ENCODE measurements around the gene ENPP5.
"Not testable (repeated sequence)": the region's sequence is repeated elsewhere in the genome, so short reads cannot be mapped to it uniquely, and the experiment has no call there.

Gene ENPP5

GRCh38 chr6:46134216-46134615 is 36.6 kb downstream of the ENPP5 start:
- H3K9ac ChIP-seq (ENCODE audit: low read depth, low read length): no peak overlapping the region
- no peaks in the 10 kb centered on the region for H3K9me3 ChIP-seq (ENCODE audit: control insufficient read depth, insufficient read depth, low read length)
- peaks cover 3% of the 10 kb centered on the region; the same call in 1 of the 2 replicates for H3K4me1 ChIP-seq (ENCODE audit: control insufficient read depth, insufficient read depth, low read length)
- no peak overlapping the region for H3K27ac ChIP-seq (ENCODE audit: low read depth, low read length)
- H3K4me3 ChIP-seq (ENCODE audit: low read depth, low read length): no peak overlapping the region
- peaks cover 6% of the 10 kb centered on the region; the same call in 1 of the 2 replicates for H3K27me3 ChIP-seq (ENCODE audit: control insufficient read depth, insufficient read depth, low read length)
- H3K36me3 ChIP-seq (ENCODE audit: control insufficient read depth, insufficient read depth, low read length): no peaks in the 10 kb centered on the region

DNA sequence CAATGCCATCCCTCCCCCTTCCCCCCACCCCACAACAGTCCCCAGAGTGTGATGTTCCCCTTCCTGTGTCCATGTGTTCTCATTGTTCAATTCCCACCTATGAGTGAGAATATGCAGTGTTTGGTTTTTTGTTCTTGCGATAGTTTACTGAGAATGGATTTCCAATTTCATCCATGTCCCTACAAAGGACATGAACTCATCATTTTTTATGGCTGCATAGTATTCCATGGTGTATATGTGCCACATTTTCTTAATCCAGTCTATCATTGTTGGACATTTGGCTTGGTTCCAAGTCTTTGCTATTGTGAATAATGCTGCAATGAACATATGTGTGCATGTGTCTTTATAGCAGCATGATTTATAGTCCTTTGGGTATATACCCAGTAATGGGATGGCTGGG is 39.5 kb downstream of the ENPP5 start:
- not testable (repeated sequence) for H3K9ac ChIP-seq (ENCODE audit: low read depth, low read length); H3K4me1 ChIP-seq (ENCODE audit: control insufficient read depth, insufficient read depth, low read length); H3K36me3 ChIP-seq (ENCODE audit: control insufficient read depth, insufficient read depth, low read length); H3K27ac ChIP-seq (ENCODE audit: low read depth, low read length); H3K9me3 ChIP-seq (ENCODE audit: control insufficient read depth, insufficient read depth, low read length); H3K4me3 ChIP-seq (ENCODE audit: low read depth, low read length)
- peaks cover 13% of the 10 kb centered on the region for H3K27me3 ChIP-seq (ENCODE audit: control insufficient read depth, insufficient read depth, low read length)

GRCh38 chr6:46130666-46131065 is 40.1 kb downstream of the ENPP5 start:
- Histone ChIP-seq H3K27ac (ENCODE audit: low read depth, low read length) (no peak overlapping the region), H3K9me3 (ENCODE audit: control insufficient read depth, insufficient read depth, low read length) (no peaks in the 10 kb centered on the region), H3K4me3 (ENCODE audit: low read depth, low read length) (peak overlapping the region; percentile 100), H3K36me3 (ENCODE audit: control insufficient read depth, insufficient read depth, low read length) (no peaks in the 10 kb centered on the region), H3K27me3 (ENCODE audit: control insufficient read depth, insufficient read depth, low read length) (peaks cover 13% of the 10 kb centered on the region), H3K4me1 (ENCODE audit: control insufficient read depth, insufficient read depth, low read length) (peaks cover 3% of the 10 kb centered on the region; the same call in 1 of the 2 replicates), H3K9ac (ENCODE audit: low read depth, low read length) (no peak overlapping the region)

DNA sequence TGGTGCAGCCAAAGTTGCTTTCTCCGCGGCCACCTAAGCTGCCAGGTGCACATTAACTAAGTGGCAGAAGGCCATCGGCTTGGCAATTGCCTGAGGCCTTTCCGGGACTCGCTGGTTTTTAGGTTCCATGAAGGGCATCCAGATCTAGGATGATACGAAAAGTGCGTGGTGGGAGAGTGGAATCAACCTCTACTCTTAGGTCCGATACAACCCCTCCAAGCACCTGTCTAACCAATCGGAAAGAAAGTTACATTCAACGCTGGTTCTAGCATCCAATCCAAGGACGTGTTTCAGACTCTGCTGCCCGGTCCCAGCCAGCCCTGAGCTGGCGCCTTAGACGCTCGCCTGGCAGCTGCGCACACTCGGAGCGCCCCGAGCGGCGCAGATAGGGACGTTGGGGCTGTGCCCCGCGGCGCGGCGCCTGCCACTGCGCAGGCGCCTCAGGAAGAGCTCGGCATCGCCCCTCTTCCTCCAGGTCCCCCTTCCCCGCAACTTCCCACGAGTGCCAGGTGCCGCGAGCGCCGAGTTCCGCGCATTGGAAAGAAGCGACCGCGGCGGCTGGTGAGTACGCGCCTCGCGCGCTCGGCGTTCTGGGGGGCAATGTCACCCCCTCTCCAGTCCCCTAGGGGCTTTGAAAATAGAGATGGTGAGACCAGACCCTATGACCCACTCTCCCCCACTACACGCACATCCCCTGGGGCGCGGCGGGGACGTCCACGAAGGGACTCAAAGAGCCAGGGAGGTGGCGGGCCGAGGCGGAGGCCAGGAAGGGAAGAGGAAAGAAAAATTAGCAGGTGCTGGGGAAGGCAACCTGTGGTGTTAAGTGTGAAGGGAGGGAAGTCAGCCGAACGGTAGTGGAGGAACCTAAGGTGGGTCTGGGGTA is 40.9 kb downstream of the ENPP5 start, which contains the start of gene ENPP4:
Gene ENPP4, plus strand, starts transcription at position 361 of the 883 bp plus-strand sequence. CDS start 9,595 bp downstream, outside the sequence.
- Histone ChIP-seq H3K9me3 (ENCODE audit: control insufficient read depth, insufficient read depth, low read length) (no peaks in the 10 kb centered on the region), H3K9ac (ENCODE audit: low read depth, low read length) (peak within 1 kb of the TSS; percentile 65), H3K27ac (ENCODE audit: low read depth, low read length) (no peak within 1 kb of the TSS), H3K4me3 (ENCODE audit: low read depth, low read length) (peak within 1 kb of the TSS; percentile 100), H3K36me3 (ENCODE audit: control insufficient read depth, insufficient read depth, low read length) (no peaks in the 10 kb centered on the region), H3K27me3 (ENCODE audit: control insufficient read depth, insufficient read depth, low read length) (peaks cover 13% of the 10 kb centered on the region), H3K4me1 (ENCODE audit: control insufficient read depth, insufficient read depth, low read length) (0 out of 2 replicates have a peak, but pooled peaks cover 3% of the 10 kb centered on the region)

DNA sequence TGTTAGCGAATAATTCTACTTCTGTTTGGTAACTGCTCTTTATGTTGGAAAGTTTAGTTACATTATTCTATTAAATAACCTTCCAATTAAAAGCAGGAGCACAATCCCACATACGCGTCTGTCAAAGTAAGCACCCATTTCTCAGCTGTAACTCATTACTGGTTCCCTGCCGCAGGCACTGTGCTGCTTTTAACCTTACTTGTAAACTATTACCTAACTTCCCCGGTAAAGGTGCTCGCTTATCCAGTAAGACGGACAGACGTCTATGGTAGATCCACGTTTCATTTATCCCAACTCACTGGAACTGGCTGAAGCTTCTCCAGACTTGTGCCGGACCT is 41.5 kb downstream of the ENPP5 start:
- Histone ChIP-seq H3K27ac (ENCODE audit: low read depth, low read length) (no peak overlapping the region), H3K27me3 (ENCODE audit: control insufficient read depth, insufficient read depth, low read length) (peaks cover 13% of the 10 kb centered on the region), H3K9me3 (ENCODE audit: control insufficient read depth, insufficient read depth, low read length) (no peaks in the 10 kb centered on the region), H3K4me1 (ENCODE audit: control insufficient read depth, insufficient read depth, low read length) (0 out of 2 replicates have a peak, but pooled peaks cover 3% of the 10 kb centered on the region), H3K9ac (ENCODE audit: low read depth, low read length) (peak overlapping the region; percentile 65), H3K36me3 (ENCODE audit: control insufficient read depth, insufficient read depth, low read length) (no peaks in the 10 kb centered on the region), H3K4me3 (ENCODE audit: low read depth, low read length) (peak overlapping the region; percentile 100)

GRCh38 chr6:46128476-46128875 is 42.3 kb downstream of the ENPP5 start:
- Histone ChIP-seq H3K9me3 (ENCODE audit: control insufficient read depth, insufficient read depth, low read length) (no peaks in the 10 kb centered on the region), H3K27ac (ENCODE audit: low read depth, low read length) (no peak overlapping the region), H3K36me3 (ENCODE audit: control insufficient read depth, insufficient read depth, low read length) (no peaks in the 10 kb centered on the region), H3K27me3 (ENCODE audit: control insufficient read depth, insufficient read depth, low read length) (peaks cover 13% of the 10 kb centered on the region), H3K4me1 (ENCODE audit: control insufficient read depth, insufficient read depth, low read length) (0 out of 2 replicates have a peak, but pooled peaks cover 3% of the 10 kb centered on the region), H3K4me3 (ENCODE audit: low read depth, low read length) (no peak overlapping the region), H3K9ac (ENCODE audit: low read depth, low read length) (no peak overlapping the region)

- not testable (repeated sequence) for H3K27ac ChIP-seq (ENCODE audit: low read depth, low read length); H3K4me3 ChIP-seq (ENCODE audit: low read depth, low read length); H3K9ac ChIP-seq (ENCODE audit: low read depth, low read length); H3K27me3 ChIP-seq (ENCODE audit: control insufficient read depth, insufficient read depth, low read length); H3K36me3 ChIP-seq (ENCODE audit: control insufficient read depth, insufficient read depth, low read length); H3K9me3 ChIP-seq (ENCODE audit: control insufficient read depth, insufficient read depth, low read length); H3K4me1 ChIP-seq (ENCODE audit: control insufficient read depth, insufficient read depth, low read length)
Measured at GRCh38 chr6:46119679-46120078, 51.1 kb downstream of the ENPP5 start.

- H3K27ac ChIP-seq (ENCODE audit: low read depth, low read length): no peak overlapping the region
- H3K4me1 ChIP-seq (ENCODE audit: control insufficient read depth, insufficient read depth, low read length): no peaks in the 10 kb centered on the region
- peaks cover 3% of the 10 kb centered on the region for H3K9me3 ChIP-seq (ENCODE audit: control insufficient read depth, insufficient read depth, low read length)
- no peaks in the 10 kb centered on the region for H3K36me3 ChIP-seq (ENCODE audit: control insufficient read depth, insufficient read depth, low read length)
- no peak overlapping the region for H3K9ac ChIP-seq (ENCODE audit: low read depth, low read length)
- H3K4me3 ChIP-seq (ENCODE audit: low read depth, low read length): no peak overlapping the region
- no peaks in the 10 kb centered on the region for H3K27me3 ChIP-seq (ENCODE audit: control insufficient read depth, insufficient read depth, low read length)
Measured at GRCh38 chr6:46118836-46119235, 51.9 kb downstream of the ENPP5 start.

GRCh38 chr6:46118157-46118556 is 52.6 kb downstream of the ENPP5 start:
- H3K27ac ChIP-seq (ENCODE audit: low read depth, low read length): no peak overlapping the region
- no peaks in the 10 kb centered on the region for H3K27me3 ChIP-seq (ENCODE audit: control insufficient read depth, insufficient read depth, low read length)
- H3K4me3 ChIP-seq (ENCODE audit: low read depth, low read length): no peak overlapping the region
- H3K9ac ChIP-seq (ENCODE audit: low read depth, low read length): no peak overlapping the region
- H3K9me3 ChIP-seq (ENCODE audit: control insufficient read depth, insufficient read depth, low read length): peaks cover 3% of the 10 kb centered on the region
- no peaks in the 10 kb centered on the region for H3K36me3 ChIP-seq (ENCODE audit: control insufficient read depth, insufficient read depth, low read length)
- peaks cover 1% of the 10 kb centered on the region; the same call in 1 of the 2 replicates for H3K4me1 ChIP-seq (ENCODE audit: control insufficient read depth, insufficient read depth, low read length)

DNA sequence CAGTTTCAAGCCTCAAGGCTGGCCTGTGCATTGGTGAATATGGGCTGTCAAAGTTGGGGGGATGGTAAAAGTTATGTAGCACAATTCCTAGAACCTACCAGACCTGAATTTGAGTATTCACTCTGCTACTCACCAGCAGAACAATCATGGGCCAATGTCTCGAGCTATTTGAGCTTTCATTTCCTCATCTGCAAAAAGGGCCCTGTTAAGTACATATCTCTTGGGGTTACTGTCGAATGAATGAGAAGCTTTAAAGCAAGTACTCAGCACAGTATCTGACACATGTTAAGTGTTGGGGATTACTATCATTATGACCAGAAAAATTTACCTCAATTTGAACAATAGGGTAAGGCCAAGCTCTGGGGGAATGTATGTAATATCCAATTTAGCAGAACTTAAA is 54.5 kb downstream of the ENPP5 start:
- H3K9me3 ChIP-seq (ENCODE audit: control insufficient read depth, insufficient read depth, low read length): peaks cover 3% of the 10 kb centered on the region
- H3K9ac ChIP-seq (ENCODE audit: low read depth, low read length): no peak overlapping the region
- H3K4me1 ChIP-seq (ENCODE audit: control insufficient read depth, insufficient read depth, low read length): peaks cover 4% of the 10 kb centered on the region; the same call in 1 of the 2 replicates
- no peaks in the 10 kb centered on the region for H3K27me3 ChIP-seq (ENCODE audit: control insufficient read depth, insufficient read depth, low read length)
- H3K27ac ChIP-seq (ENCODE audit: low read depth, low read length): no peak overlapping the region
- H3K36me3 ChIP-seq (ENCODE audit: control insufficient read depth, insufficient read depth, low read length): no peaks in the 10 kb centered on the region
- no peak overlapping the region for H3K4me3 ChIP-seq (ENCODE audit: low read depth, low read length)

DNA sequence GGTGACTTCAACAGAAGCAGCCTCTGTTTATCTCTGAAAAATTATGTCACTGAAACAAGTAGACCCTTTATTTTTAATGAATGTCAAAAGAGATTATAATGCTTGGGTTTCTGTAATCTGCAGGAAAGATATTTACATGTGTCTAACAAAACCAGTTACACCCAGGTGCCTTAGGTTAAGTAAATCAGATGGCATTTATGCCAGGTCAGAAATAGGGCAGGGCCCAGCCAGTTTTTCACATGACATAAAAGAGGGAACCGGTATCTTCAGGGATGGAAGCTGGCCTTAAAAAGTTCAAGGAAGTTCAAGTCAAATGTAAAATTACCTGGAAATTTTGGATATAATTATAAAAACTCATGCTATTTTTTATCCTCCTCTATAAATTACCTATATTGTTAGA is 55.1 kb downstream of the ENPP5 start:
- Histone ChIP-seq H3K36me3 (ENCODE audit: control insufficient read depth, insufficient read depth, low read length) (no peaks in the 10 kb centered on the region), H3K4me3 (ENCODE audit: low read depth, low read length) (no peak overlapping the region), H3K27ac (ENCODE audit: low read depth, low read length) (no peak overlapping the region), H3K4me1 (ENCODE audit: control insufficient read depth, insufficient read depth, low read length) (peaks cover 4% of the 10 kb centered on the region; the same call in 1 of the 2 replicates), H3K9me3 (ENCODE audit: control insufficient read depth, insufficient read depth, low read length) (peaks cover 3% of the 10 kb centered on the region), H3K27me3 (ENCODE audit: control insufficient read depth, insufficient read depth, low read length) (no peaks in the 10 kb centered on the region), H3K9ac (ENCODE audit: low read depth, low read length) (no peak overlapping the region)
